ENCODE data around the gene DNPH1. TPM values are rescaled to one million over a fixed set of nuclear protein-coding genes. Genes with fewer than 3 reads are reported as not detected.

The DNPH1 gene
- total RNA-seq, 4 donors from 2014 or later: 57.0 to 88.1 (median 74.7) TPM

GRCh38 chr6:43183441-43183840 is 45.8 kb downstream of the DNPH1 start:
- DNase-seq (ENCODE audit: low spot score) (no peak), ATAC-seq (ENCODE audit: low FRiP score) (no peak)
- TF ChIP-seq CTCF (IDR thresholded peaks at IDR 0.05): no peak

- ATAC-seq (ENCODE audit: low FRiP score) (peak; percentile 91), DNase-seq (ENCODE audit: low spot score) (peak; percentile 64)
- no peak for TF ChIP-seq CTCF (IDR thresholded peaks at IDR 0.05)
Measured at GRCh38 chr6:43181942-43182860, 47.1 kb downstream of the DNPH1 start, which contains the start of gene CUL9. CUL9 (plus strand) TSS chr6:43182196; CDS start chr6:43184311, 2,115 bp downstream.

- DNase-seq (ENCODE audit: low spot score): no peak
- ATAC-seq (ENCODE audit: low FRiP score): peak; percentile 12
- TF ChIP-seq CTCF (IDR thresholded peaks at IDR 0.05): no peak
Measured at GRCh38 chr6:43181621-43181941, 47.7 kb downstream of the DNPH1 start.

GRCh38 chr6:43180985-43181384 is 48.3 kb downstream of the DNPH1 start:
- TF ChIP-seq CTCF (IDR thresholded peaks at IDR 0.05): no peak
- no peak for DNase-seq (ENCODE audit: low spot score)
- no peak for ATAC-seq (ENCODE audit: low FRiP score)

- ATAC-seq (ENCODE audit: low FRiP score) (no peak), DNase-seq (ENCODE audit: low spot score) (no peak)
- no peak for TF ChIP-seq CTCF (IDR thresholded peaks at IDR 0.05)
Measured at GRCh38 chr6:43180058-43180457, 49.2 kb downstream of the DNPH1 start.

GRCh38 chr6:43178951-43179830 is 50.1 kb downstream of the DNPH1 start:
- no peak for TF ChIP-seq CTCF (IDR thresholded peaks at IDR 0.05)
- ATAC-seq (ENCODE audit: low FRiP score): no peak
- DNase-seq (ENCODE audit: low spot score): no peak
